Measurements from ENCODE around the gene NCDN. TPM values are rescaled to one million over a fixed set of nuclear protein-coding genes. Genes with fewer than 3 reads are reported as not detected.
A peak's percentile ranks its signal among the peaks of the same experiment; 100 is the strongest.

The NCDN gene
- 11.7 TPM for polyA plus RNA-seq (2013)

GRCh38 chr1:35557611-35558373, at the start of gene NCDN:
Gene NCDN (plus strand): TSS chr1:35557799. CDS start chr1:35558191, 392 bp downstream.
- Histone ChIP-seq H3K36me3 (ENCODE audit: control insufficient read depth in 4 of 4, insufficient read depth in 4 of 4, low read length in 3 of 4) (peaks cover 0 to 36% (median 17%) of the 10 kb centered on the region in 4 experiments), H3K4me3 (ENCODE audit: control insufficient read depth in 1 of 7, extremely low read depth in 1 of 7, insufficient read depth in 4 of 7, low read depth in 2 of 7, low read length in 6 of 7) (peak within 1 kb of the TSS; percentile 82 to 95 (median 87)), H3K4me1 (ENCODE audit: control extremely low read depth in 1 of 4, control insufficient read depth in 4 of 4, insufficient read depth in 4 of 4, low read length in 3 of 4) (peaks cover 8 to 35% (median 35%) of the 10 kb centered on the region in 4 experiments), H3K27ac (ENCODE audit: insufficient read depth in 1 of 2, low read depth in 1 of 2, low read length in 2 of 2, poor library complexity in 1 of 2, severe bottlenecking in 2 of 2) (peak within 1 kb of the TSS; percentile 33 to 85), H3K27me3 (replicated peaks in 2 of 5; ENCODE audit: control insufficient read depth in 4 of 5, insufficient read depth in 5 of 5, low read length in 4 of 5) (no peaks in the 10 kb centered on the region), H3K9me3 (ENCODE audit: control extremely low read depth in 1 of 5, control insufficient read depth in 4 of 5, insufficient read depth in 2 of 5, low read depth in 1 of 5, low read length in 4 of 5) (no peaks in the 10 kb centered on the region)
- peak; percentile 97 to 99 (median 98) for DNase-seq
- under 1% methylated on average over 53 of the region's 58 CpGs for WGBS (ENCODE audit: insufficient coverage)
- ChIA-PET POLR2A (interaction anchor here (0.7 kb wide), 1 partner anchor 12 kb away, joined by 3 read pairs; no protein-coding TSS in a partner anchor), CTCF (interaction anchor here (0.6 to 1.2 kb wide), 4 partner anchors 20 to 118 kb away, joined by 3 read pairs; no protein-coding TSS in a partner anchor)

GRCh38 chr1:35507947-35508346, 49.7 kb upstream of the NCDN start:
- H3K36me3 ChIP-seq (ENCODE audit: control insufficient read depth in 4 of 4, insufficient read depth in 4 of 4, low read length in 3 of 4) = peaks cover 0 to 18% (median 9%) of the 10 kb centered on the region in 4 experiments
- H3K4me3 ChIP-seq (ENCODE audit: control insufficient read depth in 1 of 7, extremely low read depth in 1 of 7, insufficient read depth in 4 of 7, low read depth in 2 of 7, low read length in 6 of 7) = no peak overlapping the region
- ChIA-PET POLR2A (no interaction called here), CTCF (no interaction called here)
- no peak for DNase-seq
- no peak overlapping the region for H3K27ac ChIP-seq (ENCODE audit: insufficient read depth in 1 of 2, low read depth in 1 of 2, low read length in 2 of 2, poor library complexity in 1 of 2, severe bottlenecking in 2 of 2)
- H3K9me3 ChIP-seq (ENCODE audit: control extremely low read depth in 1 of 5, control insufficient read depth in 4 of 5, insufficient read depth in 2 of 5, low read depth in 1 of 5, low read length in 4 of 5) = no peaks in the 10 kb centered on the region
- H3K4me1 ChIP-seq (ENCODE audit: control extremely low read depth in 1 of 4, control insufficient read depth in 4 of 4, insufficient read depth in 4 of 4, low read length in 3 of 4) = peaks cover 0 to 12% (median 2%) of the 10 kb centered on the region in 4 experiments
- no peaks in the 10 kb centered on the region for H3K27me3 ChIP-seq (replicated peaks in 2 of 5; ENCODE audit: control insufficient read depth in 4 of 5, insufficient read depth in 5 of 5, low read length in 4 of 5)

- H3K27ac ChIP-seq (ENCODE audit: insufficient read depth in 1 of 2, low read depth in 1 of 2, low read length in 2 of 2, poor library complexity in 1 of 2, severe bottlenecking in 2 of 2) = no peak overlapping the region
- no peak for DNase-seq
- WGBS (ENCODE audit: insufficient coverage) = 100% methylated on average over 1 of the region's 3 CpGs
- CTCF ChIA-PET = no interaction called here
- POLR2A ChIA-PET = no interaction called here
- no peaks in the 10 kb centered on the region for H3K9me3 ChIP-seq (ENCODE audit: control extremely low read depth in 1 of 5, control insufficient read depth in 4 of 5, insufficient read depth in 2 of 5, low read depth in 1 of 5, low read length in 4 of 5)
- no peaks in the 10 kb centered on the region for H3K27me3 ChIP-seq (replicated peaks in 2 of 5; ENCODE audit: control insufficient read depth in 4 of 5, insufficient read depth in 5 of 5, low read length in 4 of 5)
- peaks cover 0 to 12% (median 2%) of the 10 kb centered on the region in 4 experiments for H3K4me1 ChIP-seq (ENCODE audit: control extremely low read depth in 1 of 4, control insufficient read depth in 4 of 4, insufficient read depth in 4 of 4, low read length in 3 of 4)
- peaks cover 0 to 15% (median 9%) of the 10 kb centered on the region in 4 experiments for H3K36me3 ChIP-seq (ENCODE audit: control insufficient read depth in 4 of 4, insufficient read depth in 4 of 4, low read length in 3 of 4)
- H3K4me3 ChIP-seq (ENCODE audit: control insufficient read depth in 1 of 7, extremely low read depth in 1 of 7, insufficient read depth in 4 of 7, low read depth in 2 of 7, low read length in 6 of 7) = no peak overlapping the region
Measured at GRCh38 chr1:35509558-35509957, 48.0 kb upstream of the NCDN start.

- DNase-seq = no peak
- Histone ChIP-seq H3K4me1 (ENCODE audit: control extremely low read depth in 1 of 4, control insufficient read depth in 4 of 4, insufficient read depth in 4 of 4, low read length in 3 of 4) (peaks cover 0 to 7% (median 2%) of the 10 kb centered on the region in 4 experiments), H3K27me3 (replicated peaks in 2 of 5; ENCODE audit: control insufficient read depth in 4 of 5, insufficient read depth in 5 of 5, low read length in 4 of 5) (no peaks in the 10 kb centered on the region), H3K36me3 (ENCODE audit: control insufficient read depth in 4 of 4, insufficient read depth in 4 of 4, low read length in 3 of 4) (peaks cover 0 to 6% (median 4%) of the 10 kb centered on the region in 4 experiments), H3K9me3 (ENCODE audit: control extremely low read depth in 1 of 5, control insufficient read depth in 4 of 5, insufficient read depth in 2 of 5, low read depth in 1 of 5, low read length in 4 of 5) (peaks cover 0 to 6% (median 3%) of the 10 kb centered on the region in 5 experiments), H3K27ac (ENCODE audit: insufficient read depth in 1 of 2, low read depth in 1 of 2, low read length in 2 of 2, poor library complexity in 1 of 2, severe bottlenecking in 2 of 2) (no peak overlapping the region), H3K4me3 (ENCODE audit: control insufficient read depth in 1 of 7, extremely low read depth in 1 of 7, insufficient read depth in 4 of 7, low read depth in 2 of 7, low read length in 6 of 7) (no peak overlapping the region)
- POLR2A ChIA-PET = no interaction called here
- 100% methylated on average over 1 of the region's 2 CpGs for WGBS (ENCODE audit: insufficient coverage)
- CTCF ChIA-PET = no interaction called here
Measured at GRCh38 chr1:35511305-35511704, 46.3 kb upstream of the NCDN start.

- Histone ChIP-seq H3K9me3 (ENCODE audit: control extremely low read depth in 1 of 5, control insufficient read depth in 4 of 5, insufficient read depth in 2 of 5, low read depth in 1 of 5, low read length in 4 of 5) (peaks cover 0 to 17% (median 3%) of the 10 kb centered on the region in 5 experiments), H3K4me3 (ENCODE audit: control insufficient read depth in 1 of 7, extremely low read depth in 1 of 7, insufficient read depth in 4 of 7, low read depth in 2 of 7, low read length in 6 of 7) (no peak overlapping the region), H3K36me3 (ENCODE audit: control insufficient read depth in 4 of 4, insufficient read depth in 4 of 4, low read length in 3 of 4) (peaks cover 0 to 2% (median under 1%) of the 10 kb centered on the region in 4 experiments), H3K27ac (ENCODE audit: insufficient read depth in 1 of 2, low read depth in 1 of 2, low read length in 2 of 2, poor library complexity in 1 of 2, severe bottlenecking in 2 of 2) (no peak overlapping the region), H3K27me3 (replicated peaks in 2 of 5; ENCODE audit: control insufficient read depth in 4 of 5, insufficient read depth in 5 of 5, low read length in 4 of 5) (no peaks in the 10 kb centered on the region), H3K4me1 (ENCODE audit: control extremely low read depth in 1 of 4, control insufficient read depth in 4 of 4, insufficient read depth in 4 of 4, low read length in 3 of 4) (no peaks in the 10 kb centered on the region)
- WGBS (ENCODE audit: insufficient coverage) = 100% methylated on average over 2 of the region's 3 CpGs
- ChIA-PET POLR2A (no interaction called here), CTCF (interaction anchor here (1.5 to 3.0 kb wide), 2 partner anchors 15 to 67 kb away, joined by 3 to 10 read pairs; no protein-coding TSS in a partner anchor)
- DNase-seq = no peak
Measured at GRCh38 chr1:35518183-35518582, 39.4 kb upstream of the NCDN start.

- no peaks in the 10 kb centered on the region for H3K27me3 ChIP-seq (replicated peaks in 2 of 5; ENCODE audit: control insufficient read depth in 4 of 5, insufficient read depth in 5 of 5, low read length in 4 of 5)
- peaks cover 0 to 17% (median 3%) of the 10 kb centered on the region in 5 experiments for H3K9me3 ChIP-seq (ENCODE audit: control extremely low read depth in 1 of 5, control insufficient read depth in 4 of 5, insufficient read depth in 2 of 5, low read depth in 1 of 5, low read length in 4 of 5)
- no peak overlapping the region for H3K27ac ChIP-seq (ENCODE audit: insufficient read depth in 1 of 2, low read depth in 1 of 2, low read length in 2 of 2, poor library complexity in 1 of 2, severe bottlenecking in 2 of 2)
- ChIA-PET CTCF (interaction anchor here (1.3 kb wide), 1 partner anchor 69 kb away, joined by 4 read pairs; no protein-coding TSS in a partner anchor), POLR2A (no interaction called here)
- no peak for DNase-seq
- no peak overlapping the region for H3K4me3 ChIP-seq (ENCODE audit: control insufficient read depth in 1 of 7, extremely low read depth in 1 of 7, insufficient read depth in 4 of 7, low read depth in 2 of 7, low read length in 6 of 7)
- WGBS (ENCODE audit: insufficient coverage) = 100% methylated on average over 1 of the region's 2 CpGs
- peaks cover 0 to 5% (median 2%) of the 10 kb centered on the region in 4 experiments for H3K36me3 ChIP-seq (ENCODE audit: control insufficient read depth in 4 of 4, insufficient read depth in 4 of 4, low read length in 3 of 4)
- H3K4me1 ChIP-seq (ENCODE audit: control extremely low read depth in 1 of 4, control insufficient read depth in 4 of 4, insufficient read depth in 4 of 4, low read length in 3 of 4) = no peaks in the 10 kb centered on the region
Measured at GRCh38 chr1:35519432-35519831, 38.2 kb upstream of the NCDN start.

- DNase-seq = no peak
- Histone ChIP-seq H3K4me3 (ENCODE audit: control insufficient read depth in 1 of 7, extremely low read depth in 1 of 7, insufficient read depth in 4 of 7, low read depth in 2 of 7, low read length in 6 of 7) (no peak overlapping the region), H3K27me3 (replicated peaks in 2 of 5; ENCODE audit: control insufficient read depth in 4 of 5, insufficient read depth in 5 of 5, low read length in 4 of 5) (no peaks in the 10 kb centered on the region), H3K4me1 (ENCODE audit: control extremely low read depth in 1 of 4, control insufficient read depth in 4 of 4, insufficient read depth in 4 of 4, low read length in 3 of 4) (no peaks in the 10 kb centered on the region), H3K9me3 (ENCODE audit: control extremely low read depth in 1 of 5, control insufficient read depth in 4 of 5, insufficient read depth in 2 of 5, low read depth in 1 of 5, low read length in 4 of 5) (peaks cover 1 to 15% (median 4%) of the 10 kb centered on the region in 5 experiments), H3K27ac (ENCODE audit: insufficient read depth in 1 of 2, low read depth in 1 of 2, low read length in 2 of 2, poor library complexity in 1 of 2, severe bottlenecking in 2 of 2) (no peak overlapping the region), H3K36me3 (ENCODE audit: control insufficient read depth in 4 of 4, insufficient read depth in 4 of 4, low read length in 3 of 4) (peaks cover 0 to 9% (median 0%) of the 10 kb centered on the region in 4 experiments)
- ChIA-PET POLR2A (no interaction called here), CTCF (no interaction called here)
- no CpG with 5 or more reads among the region's 2 CpGs for WGBS (ENCODE audit: insufficient coverage)
Measured at GRCh38 chr1:35524106-35524505, 33.5 kb upstream of the NCDN start.

All from common myeloid progenitor, CD34-positive (primary cell).